ENCODE measurements around the gene PDS5B.

PDS5B gene

DNA sequence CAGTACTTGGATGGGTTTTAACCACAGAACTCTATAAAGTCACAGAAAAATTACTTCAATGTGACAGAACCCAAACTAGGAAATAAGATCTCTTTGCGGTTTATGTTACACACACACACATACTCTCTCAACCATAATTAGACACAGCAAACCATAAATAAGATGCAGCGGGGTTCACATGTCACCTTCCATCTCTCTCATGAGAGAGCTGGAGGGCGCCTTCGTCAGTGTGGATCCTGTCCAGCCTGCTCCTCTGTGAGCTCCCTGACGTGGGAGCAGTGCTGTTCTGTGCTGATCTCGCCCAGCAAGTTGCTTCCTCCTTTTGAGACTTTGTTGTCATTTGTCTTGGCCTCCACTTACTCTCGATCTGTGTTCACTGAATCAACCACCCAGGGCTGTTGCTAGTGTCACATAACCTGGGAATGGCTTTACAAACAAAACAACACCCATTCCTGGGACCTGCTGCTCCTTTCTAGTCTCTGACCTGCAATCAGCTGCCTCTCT, 225.1 kb downstream of the PDS5B start:
- H3K27me3 ChIP-seq (replicated peaks), result no peaks in the 10 kb centered on the region
- H3K27ac ChIP-seq, result no peak overlapping the region
- no peaks in the 10 kb centered on the region for H3K36me3 ChIP-seq (replicated peaks)
- TF ChIP-seq, protein P1, sequence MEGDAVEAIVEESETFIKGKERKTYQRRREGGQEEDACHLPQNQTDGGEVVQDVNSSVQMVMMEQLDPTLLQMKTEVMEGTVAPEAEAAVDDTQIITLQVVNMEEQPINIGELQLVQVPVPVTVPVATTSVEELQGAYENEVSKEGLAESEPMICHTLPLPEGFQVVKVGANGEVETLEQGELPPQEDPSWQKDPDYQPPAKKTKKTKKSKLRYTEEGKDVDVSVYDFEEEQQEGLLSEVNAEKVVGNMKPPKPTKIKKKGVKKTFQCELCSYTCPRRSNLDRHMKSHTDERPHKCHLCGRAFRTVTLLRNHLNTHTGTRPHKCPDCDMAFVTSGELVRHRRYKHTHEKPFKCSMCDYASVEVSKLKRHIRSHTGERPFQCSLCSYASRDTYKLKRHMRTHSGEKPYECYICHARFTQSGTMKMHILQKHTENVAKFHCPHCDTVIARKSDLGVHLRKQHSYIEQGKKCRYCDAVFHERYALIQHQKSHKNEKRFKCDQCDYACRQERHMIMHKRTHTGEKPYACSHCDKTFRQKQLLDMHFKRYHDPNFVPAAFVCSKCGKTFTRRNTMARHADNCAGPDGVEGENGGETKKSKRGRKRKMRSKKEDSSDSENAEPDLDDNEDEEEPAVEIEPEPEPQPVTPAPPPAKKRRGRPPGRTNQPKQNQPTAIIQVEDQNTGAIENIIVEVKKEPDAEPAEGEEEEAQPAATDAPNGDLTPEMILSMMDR (IDR thresholded peaks at IDR 0.05; ENCODE audit: low read depth, low read length, missing control alignments), result no peak
- H3K4me3 ChIP-seq (ENCODE audit: low read depth, low read length), result no peak overlapping the region
- DNase-seq, result peak; percentile 11
- in situ Hi-C loops (cut with HindIII; ENCODE audit: low pct_ligation_motif_present, low sequenced_read_pairs), result no loop called here

DNA sequence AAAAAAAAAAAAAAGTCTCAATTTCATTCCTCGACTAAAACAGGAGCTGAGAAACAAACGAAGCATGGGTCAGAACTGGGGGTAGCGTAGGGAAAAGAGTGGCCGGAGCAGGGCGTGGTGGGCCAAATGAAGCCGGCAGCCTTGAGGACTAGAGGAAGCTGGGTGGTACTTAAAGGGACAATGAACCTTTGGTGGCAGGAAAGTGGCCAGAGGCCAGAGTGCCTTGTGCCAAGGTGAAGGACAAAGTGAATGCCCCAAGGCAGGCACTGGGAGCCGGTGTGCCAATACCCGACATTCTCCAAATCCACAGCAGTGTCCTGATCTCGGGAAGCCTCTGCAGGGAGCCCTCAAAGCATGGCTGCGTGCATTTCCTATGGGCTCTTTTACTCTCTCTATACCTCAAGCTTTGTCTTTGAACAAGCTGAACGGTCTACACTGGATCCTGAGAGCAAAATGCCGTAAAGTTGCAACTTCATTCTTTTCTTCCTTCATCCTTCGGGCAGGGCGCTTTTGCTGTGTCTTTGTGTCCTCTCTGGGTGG, 235.0 kb downstream of the PDS5B start:
- DNase-seq, result no peak
- no peaks in the 10 kb centered on the region for H3K27me3 ChIP-seq (replicated peaks)
- no peaks in the 10 kb centered on the region for H3K36me3 ChIP-seq (replicated peaks)
- in situ Hi-C loops (cut with HindIII; ENCODE audit: low pct_ligation_motif_present, low sequenced_read_pairs), result no loop called here
- H3K27ac ChIP-seq, result no peak overlapping the region
- TF ChIP-seq, protein P1 (IDR thresholded peaks at IDR 0.05; ENCODE audit: low read depth, low read length, missing control alignments), result no peak
- H3K4me3 ChIP-seq (ENCODE audit: low read depth, low read length), result no peak overlapping the region

DNA sequence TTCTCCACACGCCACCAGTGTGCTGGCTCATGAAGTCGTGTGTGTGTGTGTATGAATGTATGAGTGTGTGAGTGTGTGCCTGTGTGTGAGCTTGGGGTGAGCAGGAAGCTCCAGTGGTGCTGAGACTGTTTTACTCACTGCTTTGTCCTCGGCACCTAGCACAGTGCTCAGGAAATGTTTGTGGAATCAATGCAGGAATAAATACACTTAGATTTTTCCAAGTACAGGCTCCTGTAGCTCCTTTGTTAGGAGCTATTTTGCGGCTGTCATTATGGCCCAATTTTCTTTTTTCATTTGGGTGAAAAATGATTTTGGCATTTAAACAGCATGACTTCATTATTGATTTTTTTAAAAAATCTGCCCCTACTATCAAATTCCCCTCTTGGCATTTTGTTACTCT, 236.5 kb downstream of the PDS5B start:
- H3K27me3 ChIP-seq (replicated peaks), result no peaks in the 10 kb centered on the region
- H3K4me3 ChIP-seq (ENCODE audit: low read depth, low read length), result no peak overlapping the region
- H3K27ac ChIP-seq, result no peak overlapping the region
- in situ Hi-C loops (cut with HindIII; ENCODE audit: low pct_ligation_motif_present, low sequenced_read_pairs), result no loop called here
- DNase-seq, result no peak
- TF ChIP-seq, protein P1 (IDR thresholded peaks at IDR 0.05; ENCODE audit: low read depth, low read length, missing control alignments), result no peak
- H3K36me3 ChIP-seq (replicated peaks), result no peaks in the 10 kb centered on the region

DNA sequence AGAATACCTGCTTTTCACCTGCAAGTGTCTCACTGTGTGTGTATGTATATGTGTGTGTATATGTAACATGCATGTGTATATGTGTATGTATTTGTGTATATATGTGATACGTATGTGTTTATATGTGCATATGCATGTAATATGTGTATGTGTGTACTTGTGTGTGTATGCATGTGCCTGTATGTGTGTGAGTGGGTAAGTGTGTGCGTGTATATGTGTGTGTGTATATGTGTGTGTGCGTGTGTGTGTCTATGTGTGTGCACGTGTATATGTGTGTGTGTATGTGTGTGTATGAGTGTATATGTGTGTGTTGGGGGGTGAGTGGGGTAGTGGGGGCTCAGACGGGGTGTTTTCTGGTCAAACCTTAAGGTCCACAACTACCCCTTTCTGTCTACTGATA, 237.3 kb downstream of the PDS5B start:
- H3K27me3 ChIP-seq (replicated peaks), result no peaks in the 10 kb centered on the region
- no peak for DNase-seq
- in situ Hi-C loops (cut with HindIII; ENCODE audit: low pct_ligation_motif_present, low sequenced_read_pairs), result no loop called here
- H3K36me3 ChIP-seq (replicated peaks), result no peaks in the 10 kb centered on the region
- TF ChIP-seq, protein P1 (IDR thresholded peaks at IDR 0.05; ENCODE audit: low read depth, low read length, missing control alignments), result no peak
- no peak overlapping the region for H3K4me3 ChIP-seq (ENCODE audit: low read depth, low read length)
- H3K27ac ChIP-seq, result no peak overlapping the region

DNA sequence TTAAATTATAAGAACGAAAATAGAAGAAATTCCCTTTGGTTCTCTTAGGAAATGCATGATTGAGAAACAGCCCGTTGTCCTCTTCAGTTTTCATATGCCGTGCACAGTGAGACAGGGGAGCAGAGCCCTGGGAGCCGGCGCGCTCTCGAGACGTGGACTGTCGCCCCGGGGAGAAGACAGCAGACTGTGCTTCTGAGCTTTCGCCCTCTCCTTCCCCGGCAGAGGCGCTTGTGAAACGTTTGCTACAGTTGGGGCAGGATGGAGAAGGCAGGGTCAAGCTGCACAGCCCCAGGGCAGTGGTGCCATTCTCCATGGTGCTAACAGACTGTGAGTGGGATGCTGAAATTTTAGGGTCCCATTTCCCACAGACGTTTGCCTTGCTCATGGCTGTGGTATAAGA, 237.8 kb downstream of the PDS5B start:
- Histone ChIP-seq H3K36me3 (replicated peaks) (no peaks in the 10 kb centered on the region), H3K4me3 (ENCODE audit: low read depth, low read length) (no peak overlapping the region), H3K27me3 (replicated peaks) (no peaks in the 10 kb centered on the region), H3K27ac (peak overlapping the region; percentile 41)
- DNase-seq, result no peak
- TF ChIP-seq, protein P1 (IDR thresholded peaks at IDR 0.05; ENCODE audit: low read depth, low read length, missing control alignments), result no peak
- in situ Hi-C loops (cut with HindIII; ENCODE audit: low pct_ligation_motif_present, low sequenced_read_pairs), result no loop called here

DNA sequence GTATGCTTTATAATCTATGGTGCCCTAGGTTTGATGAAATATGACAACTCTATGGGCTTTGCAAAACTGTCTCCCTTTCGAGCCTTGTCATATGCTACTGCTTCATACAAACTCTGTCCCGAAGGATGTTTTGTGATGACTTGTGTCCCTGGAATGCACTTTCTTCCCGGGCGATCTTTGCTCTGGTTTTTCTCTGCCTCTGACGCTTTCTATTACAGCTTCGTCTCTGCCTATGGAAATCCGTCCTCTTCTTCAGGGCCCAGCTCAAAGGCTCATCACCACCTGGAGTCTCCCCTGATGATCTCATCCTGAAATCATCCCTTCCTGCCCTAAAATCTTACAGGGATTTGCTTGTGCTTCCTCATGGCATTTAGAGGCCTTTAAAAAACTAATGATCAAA, 238.4 kb downstream of the PDS5B start:
- H3K36me3 ChIP-seq (replicated peaks), result no peaks in the 10 kb centered on the region
- in situ Hi-C loops (cut with HindIII; ENCODE audit: low pct_ligation_motif_present, low sequenced_read_pairs), result no loop called here
- DNase-seq, result peak; percentile 91
- peak overlapping the region; percentile 45 for H3K27ac ChIP-seq
- no peaks in the 10 kb centered on the region for H3K27me3 ChIP-seq (replicated peaks)
- no peak overlapping the region for H3K4me3 ChIP-seq (ENCODE audit: low read depth, low read length)
- TF ChIP-seq, protein P1 (IDR thresholded peaks at IDR 0.05; ENCODE audit: low read depth, low read length, missing control alignments), result no peak

Data from brain microvascular endothelial cell (primary cell).